Lung (tissue), 12 donors: ENCODE data around the gene CAD. TPM values are rescaled to one million over a fixed set of nuclear protein-coding genes. Genes with fewer than 3 reads are reported as not detected.

Source experiments
- ATAC-seq: fragments of 200-7000 bp; cut with Tn5 transposase; one replicate; pipeline ENCODE4 v1.9.1; 2020; ENCODE audit warnings: moderate number of reproducible peaks; ENCODE audit not compliant: insufficient read depth, low FRiP score
- DNase-seq, 3 donors: peaks; one replicate each; pipeline ENCODE4 v3.0.0-alpha.2; 2013 to 2017
- H3K27ac ChIP-seq, 2 donors: one replicate each; pipeline ENCODE4 v1.5.1; 2013; ENCODE audit warnings: mild to moderate bottlenecking in 2 of 2, moderate library complexity in 2 of 2, control low read depth in 1 of 2, inconsistent platforms in 1 of 2, low read depth in 1 of 2, low read length in 1 of 2
- H3K27me3 ChIP-seq, 3 donors: one replicate each; pipeline ENCODE4 v1.5.1; 2013; ENCODE audit warnings: low read length in 2 of 3; ENCODE audit not compliant: control insufficient read depth in 3 of 3, insufficient read depth in 3 of 3
- H3K36me3 ChIP-seq, 4 donors: one replicate each; pipeline ENCODE4 v1.5.1; 2013; ENCODE audit warnings: low read length in 4 of 4, mild to moderate bottlenecking in 1 of 4, moderate library complexity in 1 of 4; ENCODE audit not compliant: control insufficient read depth in 4 of 4, insufficient read depth in 4 of 4
- H3K4me1 ChIP-seq, 5 donors: one replicate each; pipeline ENCODE4 v1.5.1; 2013; ENCODE audit warnings: low read length in 5 of 5, mild to moderate bottlenecking in 2 of 5, moderate library complexity in 1 of 5; ENCODE audit not compliant: control insufficient read depth in 5 of 5, insufficient read depth in 5 of 5
- H3K4me3 ChIP-seq: one replicate; pipeline ENCODE4 v1.5.1; 2013; ENCODE audit warnings: mild to moderate bottlenecking, control low read depth, moderate library complexity
- H3K9ac ChIP-seq, 2 donors: one replicate each; pipeline ENCODE4 v1.5.1; 2013; ENCODE audit warnings: low read length in 2 of 2, control low read depth in 1 of 2; ENCODE audit not compliant: insufficient read depth in 1 of 2
- H3K9me3 ChIP-seq, 4 donors: one replicate each; pipeline ENCODE4 v1.5.1; 2013; ENCODE audit warnings: low read length in 3 of 4, mild to moderate bottlenecking in 1 of 4, moderate library complexity in 1 of 4; ENCODE audit not compliant: control insufficient read depth in 4 of 4, insufficient read depth in 3 of 4
- WGBS, 2 donors: extraction: QIAGEN DNeasy Blood & Tissue Kit; methylation state at CpG; one replicate each; pipeline ENCODE4 v1.1.7; 2013; 5-methylcytosine and 5-hydroxymethylcytosine counted together
- polyA plus RNA-seq, 2 donors: library from polyadenylated mRNA; stranded (reverse); fragments of 200-250 nt; gene quantifications; one replicate each; pipeline ENCODE4 v1.2.1, GENCODE V29; 2013
- total RNA-seq, 2 donors: library from RNA; depleted of rRNA in 1 of 2; stranded (reverse); fragments of >200 nt in 1 of 2; gene quantifications; one replicate each; pipeline ENCODE4 v1.2.1, GENCODE V29; 2014 to 2021
- TF ChIP-seq, protein P1 (sequence below): IDR thresholded peaks from 2 replicates; pipeline ENCODE4 v1.5.1; 2012; ENCODE audit warnings: mild to moderate bottlenecking; ENCODE audit errors: control extremely low read depth, extremely low read depth
- donor health status: control.
- donor health status: control.
- donor health status: Bipolar disorder and iron deficiency.
- donor health status: healthy.
- donor health status: DM: yes; HTN: yes; CAD: no.

CAD gene
- total and polyA plus RNA-seq, 4 donors = 10.9 to 42.0 (median 18.9) TPM

DNA sequence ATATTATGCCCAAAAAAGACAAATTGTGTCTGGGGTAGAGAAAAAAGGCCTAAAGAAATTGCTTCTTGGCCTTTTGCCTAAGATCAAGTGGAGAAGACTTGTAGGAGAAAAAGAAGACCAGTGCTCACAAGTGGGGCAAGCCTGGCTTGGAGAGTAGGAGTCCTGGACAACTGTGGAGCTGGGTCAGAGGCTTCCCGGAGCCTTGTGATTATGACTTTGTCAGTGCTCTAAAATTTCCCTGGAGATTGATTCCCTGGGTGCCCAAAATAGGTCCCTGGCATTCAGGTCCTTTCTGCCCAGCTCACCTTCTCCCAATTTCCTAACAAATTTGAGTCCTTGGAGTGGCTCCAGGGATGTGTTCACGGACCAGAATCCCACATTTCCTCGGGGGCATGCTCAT is 64.3 kb downstream of the CAD start:
- H3K9ac ChIP-seq = no peak overlapping the region

DNA sequence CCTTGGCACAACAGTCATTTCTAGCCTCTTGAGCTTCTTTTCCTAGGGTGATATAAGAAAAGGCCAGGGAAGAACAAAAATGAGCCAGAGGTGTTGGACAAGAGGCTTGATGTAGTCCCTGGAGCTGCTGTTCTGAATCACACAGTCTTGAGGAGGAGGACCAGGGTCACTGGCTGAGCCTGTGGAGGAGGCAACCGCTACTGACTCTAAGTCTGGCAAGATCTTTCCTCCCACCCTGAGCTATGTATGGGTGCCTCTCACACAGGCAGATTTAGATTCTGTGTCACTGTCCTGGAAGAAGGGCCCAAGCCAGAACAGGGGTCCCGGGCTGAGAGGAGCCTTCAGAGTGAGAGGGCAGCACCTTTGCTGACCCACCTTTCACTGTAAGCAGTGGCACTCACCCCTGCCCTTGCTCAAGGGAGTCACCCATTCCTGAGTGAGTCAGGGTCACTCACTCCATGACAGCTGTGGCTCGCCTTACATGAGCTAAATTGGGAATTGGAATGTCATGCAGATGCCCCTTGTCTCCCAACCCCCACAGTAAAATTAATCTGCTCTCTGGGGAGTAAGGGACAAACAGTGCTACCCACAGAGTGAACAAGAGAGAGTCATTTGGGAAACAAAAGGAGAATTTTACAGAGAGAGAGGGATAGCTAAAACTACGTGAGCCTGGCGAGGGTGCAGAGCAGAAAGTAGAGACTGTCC is 64.8 kb downstream of the CAD start, which contains the start of gene TRIM54:
TRIM54 (plus strand) TSS at position 575 of the 705 bp plus-strand sequence. CDS start 303 bp downstream, outside the sequence.
- Histone ChIP-seq H3K4me1 (peaks cover 0 to 9% (median 0%) of the 10 kb centered on the region in 5 donors), H3K4me3 (no peak within 1 kb of the TSS), H3K27me3 (peaks cover 0 to 10% (median 10%) of the 10 kb centered on the region in 3 donors), H3K9me3 (no peaks in the 10 kb centered on the region), H3K9ac (no peak within 1 kb of the TSS), H3K36me3 (no peaks in the 10 kb centered on the region), H3K27ac (peak within 1 kb of the TSS in 1 of 2 donors; percentile 86)
- DNase-seq (no peak), ATAC-seq (no peak)
- TF ChIP-seq, protein P1, sequence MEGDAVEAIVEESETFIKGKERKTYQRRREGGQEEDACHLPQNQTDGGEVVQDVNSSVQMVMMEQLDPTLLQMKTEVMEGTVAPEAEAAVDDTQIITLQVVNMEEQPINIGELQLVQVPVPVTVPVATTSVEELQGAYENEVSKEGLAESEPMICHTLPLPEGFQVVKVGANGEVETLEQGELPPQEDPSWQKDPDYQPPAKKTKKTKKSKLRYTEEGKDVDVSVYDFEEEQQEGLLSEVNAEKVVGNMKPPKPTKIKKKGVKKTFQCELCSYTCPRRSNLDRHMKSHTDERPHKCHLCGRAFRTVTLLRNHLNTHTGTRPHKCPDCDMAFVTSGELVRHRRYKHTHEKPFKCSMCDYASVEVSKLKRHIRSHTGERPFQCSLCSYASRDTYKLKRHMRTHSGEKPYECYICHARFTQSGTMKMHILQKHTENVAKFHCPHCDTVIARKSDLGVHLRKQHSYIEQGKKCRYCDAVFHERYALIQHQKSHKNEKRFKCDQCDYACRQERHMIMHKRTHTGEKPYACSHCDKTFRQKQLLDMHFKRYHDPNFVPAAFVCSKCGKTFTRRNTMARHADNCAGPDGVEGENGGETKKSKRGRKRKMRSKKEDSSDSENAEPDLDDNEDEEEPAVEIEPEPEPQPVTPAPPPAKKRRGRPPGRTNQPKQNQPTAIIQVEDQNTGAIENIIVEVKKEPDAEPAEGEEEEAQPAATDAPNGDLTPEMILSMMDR = no peak
- 76 to 88% methylated on average over 5 of the region's 5 CpGs for WGBS, 2 donors

More for the DNA sequence above, 64.3 kb downstream of the CAD start:
- 75 to 80% methylated on average over 3 of the region's 3 CpGs for WGBS, 2 donors
- H3K36me3 ChIP-seq = no peaks in the 10 kb centered on the region
- no peak for DNase-seq
- H3K4me1 ChIP-seq = peaks cover 0 to 9% (median 0%) of the 10 kb centered on the region in 5 donors
- TF ChIP-seq, protein P1 = no peak
- peak overlapping the region in 1 of 2 donors; percentile 86 for H3K27ac ChIP-seq
- ATAC-seq = no peak
- H3K4me3 ChIP-seq = no peak overlapping the region
- no peaks in the 10 kb centered on the region for H3K9me3 ChIP-seq
- H3K27me3 ChIP-seq = peaks cover 0 to 12% (median 10%) of the 10 kb centered on the region in 3 donors

DNA sequence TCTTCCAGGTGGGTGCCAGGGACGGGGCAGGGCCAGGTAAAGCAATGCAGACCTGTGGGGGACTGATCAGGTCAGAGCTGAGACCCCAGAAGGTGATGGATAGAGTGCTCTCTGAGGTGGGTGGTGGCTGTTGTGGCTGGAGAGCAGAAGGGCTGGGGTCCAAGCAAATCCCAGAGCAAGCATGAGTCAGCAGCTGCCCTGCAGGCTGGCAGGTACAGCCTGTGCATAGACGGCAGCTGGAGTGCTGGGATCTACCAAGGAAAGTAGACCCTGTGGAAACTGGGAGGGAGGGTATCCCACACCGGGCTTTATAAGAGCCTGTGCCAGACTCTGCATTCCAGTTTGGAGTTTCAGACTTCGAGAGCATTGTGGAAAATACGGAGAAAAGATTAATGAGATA is 65.7 kb downstream of the CAD start:
- 52 to 73% methylated on average over 5 of the region's 5 CpGs for WGBS, 2 donors
- peaks cover 0 to 12% (median 0%) of the 10 kb centered on the region in 5 donors for H3K4me1 ChIP-seq
- DNase-seq (no peak), ATAC-seq (no peak)
- TF ChIP-seq, protein P1 = no peak
- peaks cover 0 to 15% (median 10%) of the 10 kb centered on the region in 3 donors for H3K27me3 ChIP-seq
- no peaks in the 10 kb centered on the region for H3K36me3 ChIP-seq
- H3K27ac ChIP-seq = peak overlapping the region in 1 of 2 donors; percentile 86
- no peak overlapping the region for H3K9ac ChIP-seq
- peaks cover 0 to 2% (median 0%) of the 10 kb centered on the region in 4 donors for H3K9me3 ChIP-seq
- H3K4me3 ChIP-seq = no peak overlapping the region
